GM13977 (cell line): Measurements from ENCODE around the gene CFAP45.

Experiments
- DNase-seq: peaks from one replicate; pipeline ENCODE4 v3.0.0; 2012; ENCODE audit warnings: low spot score
- in situ Hi-C: fragments of 300-500 bp; cut with MboI; formaldehyde crosslinking; loops from one replicate; pipeline ENCODE4 v1.12.0; 2022; ENCODE audit warnings: low sequenced_read_pairs, low pct_unique_long_range_greater_than_20kb, mixed read lengths, inconsistent platforms; ENCODE audit not compliant: unreplicated experiment
- TF ChIP-seq, protein P1 (sequence below): IDR thresholded peaks from 2 replicates; pipeline ENCODE4 v1.5.1; 2012; ENCODE audit warnings: mild to moderate bottlenecking, control low read depth; ENCODE audit not compliant: insufficient read depth; ENCODE audit errors: extremely low read depth, missing control alignments

CFAP45 gene

DNA sequence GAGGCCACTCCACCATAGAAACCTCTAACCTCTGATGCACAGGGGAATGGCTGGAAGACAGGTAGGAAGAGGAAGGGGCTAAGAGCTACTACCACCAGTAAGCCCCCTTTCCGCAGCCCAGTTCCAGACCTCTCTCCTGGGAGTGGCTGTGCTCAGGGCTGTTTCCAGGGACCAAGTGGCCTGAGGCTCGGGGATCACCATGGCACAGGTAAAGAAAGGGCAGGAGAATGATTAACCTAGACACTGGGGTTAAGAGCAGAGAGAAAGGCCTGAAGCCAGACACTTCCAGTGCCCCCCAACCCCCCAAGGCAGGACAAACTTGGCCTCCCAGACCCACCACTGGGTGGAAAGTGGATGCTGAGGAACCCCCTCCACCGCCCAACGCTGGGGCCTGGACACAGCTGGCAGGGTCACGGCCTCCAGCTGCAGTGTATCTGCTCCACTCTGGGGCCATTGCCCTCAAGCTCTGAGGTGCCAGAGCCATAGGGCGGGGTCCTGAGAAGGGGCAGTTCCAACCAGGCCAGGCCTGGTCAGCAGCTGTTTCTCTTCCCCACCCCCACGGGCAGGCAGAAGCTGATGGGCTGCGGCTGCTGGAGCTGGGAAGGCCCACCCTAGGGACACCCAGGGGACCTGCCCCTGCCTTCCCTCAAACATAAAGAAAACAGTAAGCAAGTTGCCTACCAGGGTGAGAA is 22.7 kb upstream of the CFAP45 start:
- in situ Hi-C loops: no loop called here
- TF ChIP-seq, protein P1, sequence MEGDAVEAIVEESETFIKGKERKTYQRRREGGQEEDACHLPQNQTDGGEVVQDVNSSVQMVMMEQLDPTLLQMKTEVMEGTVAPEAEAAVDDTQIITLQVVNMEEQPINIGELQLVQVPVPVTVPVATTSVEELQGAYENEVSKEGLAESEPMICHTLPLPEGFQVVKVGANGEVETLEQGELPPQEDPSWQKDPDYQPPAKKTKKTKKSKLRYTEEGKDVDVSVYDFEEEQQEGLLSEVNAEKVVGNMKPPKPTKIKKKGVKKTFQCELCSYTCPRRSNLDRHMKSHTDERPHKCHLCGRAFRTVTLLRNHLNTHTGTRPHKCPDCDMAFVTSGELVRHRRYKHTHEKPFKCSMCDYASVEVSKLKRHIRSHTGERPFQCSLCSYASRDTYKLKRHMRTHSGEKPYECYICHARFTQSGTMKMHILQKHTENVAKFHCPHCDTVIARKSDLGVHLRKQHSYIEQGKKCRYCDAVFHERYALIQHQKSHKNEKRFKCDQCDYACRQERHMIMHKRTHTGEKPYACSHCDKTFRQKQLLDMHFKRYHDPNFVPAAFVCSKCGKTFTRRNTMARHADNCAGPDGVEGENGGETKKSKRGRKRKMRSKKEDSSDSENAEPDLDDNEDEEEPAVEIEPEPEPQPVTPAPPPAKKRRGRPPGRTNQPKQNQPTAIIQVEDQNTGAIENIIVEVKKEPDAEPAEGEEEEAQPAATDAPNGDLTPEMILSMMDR: no peak
- DNase-seq: no peak

DNA sequence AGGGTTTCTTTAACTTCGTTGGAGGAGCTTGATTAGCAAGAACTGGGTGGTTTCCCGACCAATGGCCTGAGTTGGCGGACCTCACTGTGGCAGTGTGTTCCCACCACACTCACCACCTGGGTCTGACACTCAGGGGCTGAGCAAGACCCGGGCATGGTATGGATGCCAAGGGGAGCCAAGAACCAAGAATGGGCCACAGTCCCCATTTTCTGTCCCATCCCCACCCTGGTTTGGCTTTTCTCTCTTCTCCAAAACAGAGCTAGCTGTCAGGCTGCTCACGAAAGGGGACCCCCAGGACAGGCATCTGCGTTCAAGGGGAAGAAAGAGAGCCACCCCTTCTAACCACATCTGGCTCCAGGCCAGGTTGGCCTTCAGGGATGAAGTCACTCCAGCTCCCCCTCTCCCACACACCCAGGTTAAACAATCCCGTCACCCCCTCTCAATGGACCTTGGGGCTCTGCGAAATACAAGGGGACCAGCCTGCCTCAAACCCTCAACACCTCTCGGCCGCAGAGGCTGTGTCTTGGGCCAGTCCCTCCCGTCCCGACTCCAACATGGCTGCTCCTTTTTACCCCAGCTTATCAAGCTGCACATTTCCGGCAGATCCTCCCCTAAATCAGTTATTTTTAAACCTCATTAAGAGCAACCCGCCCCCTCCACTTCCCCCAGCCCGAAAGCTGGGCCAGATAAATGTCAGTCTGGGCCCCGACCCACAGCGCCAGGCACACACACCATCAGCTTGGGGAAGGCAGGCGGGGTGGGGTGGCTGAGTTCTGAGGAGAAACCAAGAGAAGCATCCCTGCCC is 21.9 kb upstream of the CFAP45 start:
- in situ Hi-C loops: no loop called here
- DNase-seq: no peak
- TF ChIP-seq, protein P1: no peak

DNA sequence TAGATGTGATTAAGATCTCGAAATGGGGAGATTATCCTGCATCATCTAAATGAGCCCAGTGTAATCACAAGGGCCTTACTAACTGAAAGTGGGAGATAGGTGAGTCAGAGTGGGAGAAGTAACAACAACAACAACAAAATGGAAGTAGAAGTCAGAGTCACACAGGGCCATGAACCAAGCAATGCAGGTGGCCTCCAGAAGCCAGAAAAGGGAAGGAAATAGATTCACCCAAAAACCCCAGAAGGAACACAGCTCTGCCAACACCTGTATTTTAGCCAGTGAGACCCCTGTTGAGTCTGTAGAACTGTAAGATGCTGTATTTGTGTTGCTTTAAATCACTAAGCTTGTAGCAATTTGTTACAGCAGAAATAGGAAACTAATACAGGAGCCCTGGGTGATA is 21.3 kb upstream of the CFAP45 start:
- DNase-seq: peak; percentile 75

DNA sequence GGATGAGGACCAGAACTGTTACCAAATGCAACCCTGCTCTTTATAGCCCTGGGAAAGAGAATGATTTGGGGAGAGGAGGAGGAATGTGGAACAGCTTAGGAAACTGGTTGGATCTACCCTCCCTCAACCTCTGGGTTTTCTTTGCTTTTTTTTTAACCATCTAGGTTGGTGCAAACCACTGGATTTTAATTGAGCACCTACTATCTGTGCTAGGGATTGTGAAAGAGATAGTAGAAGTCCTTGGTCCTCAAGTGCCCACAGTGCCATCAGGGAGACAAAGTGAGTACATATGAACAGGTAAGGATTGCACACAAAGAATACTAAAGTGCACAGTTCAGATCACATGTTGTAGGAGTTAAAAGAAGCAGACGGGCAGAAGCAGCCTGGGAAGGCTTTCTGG is 20.7 kb upstream of the CFAP45 start:
- no peak for DNase-seq
- in situ Hi-C loops: no loop called here
- TF ChIP-seq, protein P1: no peak

More for the DNA sequence above, 21.3 kb upstream of the CFAP45 start:
- TF ChIP-seq, protein P1: no peak
- in situ Hi-C loops: no loop called here

DNA sequence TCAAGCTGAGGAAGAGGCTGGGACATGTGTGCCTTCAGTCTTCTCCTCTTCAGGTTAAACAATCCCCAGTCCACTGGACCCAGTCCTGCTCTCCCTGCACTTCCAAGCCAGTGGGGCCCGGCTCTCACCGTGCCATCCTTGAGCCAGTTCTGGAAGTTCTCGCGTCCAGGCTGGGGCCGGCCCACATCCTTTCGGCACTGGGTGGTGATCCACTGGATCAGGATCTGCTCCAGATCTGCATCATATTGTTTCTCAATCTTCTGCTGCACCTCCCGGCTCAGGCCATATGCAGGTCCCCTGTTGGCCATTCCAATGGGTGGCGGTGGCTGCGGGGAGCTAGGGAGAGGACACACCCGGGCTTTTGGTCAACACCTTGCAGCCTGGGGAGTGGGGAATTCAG is 20.2 kb upstream of the CFAP45 start:
- no peak for DNase-seq
- in situ Hi-C loops: no loop called here
- TF ChIP-seq, protein P1: no peak

DNA sequence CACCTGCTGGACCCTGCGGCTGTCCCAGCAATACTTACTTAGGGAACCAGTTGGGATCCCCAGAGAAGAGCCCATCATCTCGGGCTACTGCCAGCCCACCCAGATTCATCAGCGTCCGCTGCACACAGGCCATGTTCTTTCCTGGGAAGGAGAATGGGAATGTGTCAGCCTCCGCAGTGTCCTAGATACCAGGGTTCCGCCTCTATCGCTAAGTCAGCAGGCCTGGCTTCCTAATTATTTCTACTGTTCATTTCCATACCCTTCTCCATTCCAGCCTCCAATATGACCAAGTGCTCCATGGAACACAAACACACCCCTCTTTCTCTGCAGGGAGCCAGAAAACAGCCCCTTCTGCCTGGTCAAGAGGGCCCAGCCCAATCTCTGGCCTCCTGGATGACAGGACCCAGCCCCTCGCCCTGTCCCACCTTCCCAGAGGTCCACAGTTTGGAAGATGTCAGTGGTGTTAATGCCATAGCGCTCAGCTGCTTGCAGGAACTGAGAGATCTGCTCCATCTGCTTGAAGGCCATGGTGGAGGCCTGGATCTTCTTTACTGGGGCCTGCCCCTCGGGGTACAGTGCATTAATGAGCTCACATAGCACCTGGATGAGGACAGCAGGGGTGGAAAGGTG is 19.4 kb upstream of the CFAP45 start:
- in situ Hi-C loops: no loop called here
- TF ChIP-seq, protein P1: no peak
- no peak for DNase-seq
